ENCODE data around the gene E2F4.

- TF ChIP-seq CTCF (IDR thresholded peaks at IDR 0.05; ENCODE audit: low read length) (no peak), EZH2 (optimal IDR thresholded peaks at IDR 0.05; ENCODE audit: low read depth, low read length) (no peak)
Observed at GRCh38 chr16:67200491-67200890, 8.5 kb downstream of the E2F4 start.

All from MM.1S (cell line).